Measurements from ENCODE around the gene DEAF1. TPM values are rescaled to one million over a fixed set of nuclear protein-coding genes. Genes with fewer than 3 reads are reported as not detected.

The DEAF1 gene
- total RNA-seq, 4 donors from 2014 or later: 14.8 to 42.4 (median 25.2) TPM

- intact Hi-C loops (cut with DNase I; ENCODE audit: low total_unique reads): no loop called here
- in situ Hi-C loops (cut with MboI; ENCODE audit: low sequenced_read_pairs in 4 of 4): loop anchor here in 3 of 4 donors (25.0 kb wide), 1 partner anchor 160 kb away; the partner anchor contains the start of genes LMNTD2 (in 3 of the 3) and RASSF7 (in 3 of the 3)
- H3K27me3 ChIP-seq: peaks cover 55 to 78% (median 77%) of the 10 kb centered on the region in 3 donors
These were observed 27.4 kb upstream of the DEAF1 start for GRCh38 chr11:722346-722811.

DNA sequence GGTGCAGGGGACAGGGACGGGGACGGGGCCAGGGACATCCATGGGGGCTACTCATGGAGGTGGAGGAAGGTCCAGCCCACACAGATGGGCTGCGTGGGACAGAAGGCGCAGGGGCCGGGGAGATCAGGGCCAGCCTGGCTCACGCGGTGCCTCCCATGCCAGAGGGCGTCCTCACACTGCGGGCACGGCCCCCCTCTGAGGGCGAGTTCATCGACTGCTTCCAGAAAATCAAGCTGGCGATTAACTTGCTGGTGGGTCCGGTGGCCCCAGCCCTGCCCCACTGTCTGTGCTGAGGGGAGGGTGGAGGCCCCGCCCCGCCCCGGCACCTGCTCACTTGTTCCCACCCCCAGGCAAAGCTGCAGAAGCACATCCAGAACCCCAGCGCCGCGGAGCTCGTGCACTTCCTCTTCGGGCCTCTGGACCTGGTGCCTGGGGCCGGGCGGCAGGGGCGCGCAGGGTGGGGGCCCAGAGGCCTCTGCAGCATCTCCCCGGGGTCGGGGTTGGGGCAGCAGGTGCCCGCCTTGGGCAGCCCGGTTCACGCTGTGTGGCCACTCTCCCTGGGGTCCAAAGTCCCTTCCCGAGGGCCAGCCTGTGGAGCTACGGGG lies 26.8 kb upstream of the DEAF1 start:
- DNase-seq (no peak), ATAC-seq (no peak)
- TF ChIP-seq POLR2A (IDR thresholded peaks at IDR 0.05) (no peak), CTCF (IDR thresholded peaks at IDR 0.05 in 4 of 5, conservative IDR thresholded peaks at IDR 0.05 in 1 of 5) (no peak)
- Histone ChIP-seq H3K27me3 (peaks cover 52 to 76% (median 72%) of the 10 kb centered on the region in 3 donors), H3K4me1 (peaks cover 4 to 21% of the 10 kb centered on the region in 2 donors), H3K27ac (no peak overlapping the region), H3K9me3 (no peaks in the 10 kb centered on the region), H3K36me3 (no peaks in the 10 kb centered on the region), H3K4me3 (peak overlapping the region in 1 of 4 donors; percentile 6)
- intact Hi-C loops (cut with DNase I; ENCODE audit: low total_unique reads) (no loop called here), in situ Hi-C loops (cut with MboI; ENCODE audit: low sequenced_read_pairs in 4 of 4) (loop anchor here in 3 of 4 donors (25.0 kb wide), 1 partner anchor 160 kb away; the partner anchor contains the start of genes LMNTD2 (in 3 of the 3) and RASSF7 (in 3 of the 3))

More at GRCh38 chr11:722346-722811, 27.4 kb upstream of the DEAF1 start:
- no peaks in the 10 kb centered on the region for H3K9me3 ChIP-seq
- H3K27ac ChIP-seq: no peak overlapping the region
- TF ChIP-seq POLR2A (IDR thresholded peaks at IDR 0.05) (no peak), CTCF (IDR thresholded peaks at IDR 0.05 in 4 of 5, conservative IDR thresholded peaks at IDR 0.05 in 1 of 5) (no peak)
- ATAC-seq (no peak), DNase-seq (no peak)
- no peak overlapping the region for H3K4me3 ChIP-seq
- H3K36me3 ChIP-seq: no peaks in the 10 kb centered on the region
- peaks cover 4 to 21% of the 10 kb centered on the region in 2 donors for H3K4me1 ChIP-seq

GRCh38 chr11:721247-721740 lies 26.3 kb upstream of the DEAF1 start:
- peak overlapping the region in 1 of 4 donors; percentile 14 for H3K4me3 ChIP-seq
- intact Hi-C loops (cut with DNase I; ENCODE audit: low total_unique reads): no loop called here
- no peaks in the 10 kb centered on the region for H3K36me3 ChIP-seq
- DNase-seq: no peak
- TF ChIP-seq POLR2A (IDR thresholded peaks at IDR 0.05): no peak
- no peak for TF ChIP-seq CTCF (IDR thresholded peaks at IDR 0.05 in 4 of 5, conservative IDR thresholded peaks at IDR 0.05 in 1 of 5)
- H3K9me3 ChIP-seq: no peaks in the 10 kb centered on the region
- no peak for ATAC-seq
- H3K4me1 ChIP-seq: peaks cover 4 to 21% of the 10 kb centered on the region in 2 donors
- no peak overlapping the region for H3K27ac ChIP-seq
- in situ Hi-C loops (cut with MboI; ENCODE audit: low sequenced_read_pairs in 4 of 4): loop anchor here in 3 of 4 donors (25.0 kb wide), 1 partner anchor 159 kb away; the partner anchor contains the start of genes LMNTD2 (in 3 of the 3) and RASSF7 (in 3 of the 3)
- H3K27me3 ChIP-seq: peaks cover 48 to 71% (median 68%) of the 10 kb centered on the region in 3 donors

DNA sequence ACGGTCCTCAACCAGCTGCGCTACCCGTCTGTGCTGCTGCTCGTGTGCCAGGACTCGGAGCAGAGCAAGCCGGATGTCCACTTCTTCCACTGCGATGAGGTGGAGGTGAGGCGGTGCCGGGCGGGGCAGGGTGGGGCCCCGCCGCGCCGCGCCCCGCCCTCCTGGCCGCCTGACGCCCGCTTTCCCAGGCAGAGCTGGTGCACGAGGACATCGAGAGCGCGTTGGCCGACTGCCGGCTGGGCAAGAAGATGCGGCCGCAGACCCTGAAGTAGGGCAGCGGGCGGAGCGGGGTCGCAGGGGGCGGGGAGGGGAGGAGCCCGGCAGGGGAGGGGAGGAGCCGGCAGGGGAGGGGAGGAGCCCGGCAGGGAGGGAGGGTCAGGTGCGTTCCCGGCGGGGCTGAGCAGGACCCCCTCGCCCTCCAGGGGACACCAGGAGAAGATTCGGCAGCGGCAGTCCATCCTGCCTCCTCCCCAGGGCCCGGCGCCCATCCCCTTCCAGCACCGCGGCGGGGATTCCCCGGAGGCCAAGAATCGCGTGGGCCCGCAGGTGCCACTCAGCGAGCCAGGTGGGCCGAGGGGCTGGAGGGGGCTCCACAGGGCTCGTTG lies 25.7 kb upstream of the DEAF1 start:
- Histone ChIP-seq H3K27ac (no peak overlapping the region), H3K36me3 (no peaks in the 10 kb centered on the region), H3K4me1 (peaks cover 4 to 15% of the 10 kb centered on the region in 2 donors), H3K9me3 (no peaks in the 10 kb centered on the region), H3K27me3 (peaks cover 48 to 65% (median 63%) of the 10 kb centered on the region in 3 donors), H3K4me3 (peak overlapping the region in 2 of 4 donors; percentile 14 to 51)
- in situ Hi-C loops (cut with MboI; ENCODE audit: low sequenced_read_pairs in 4 of 4): loop anchor here in 3 of 4 donors (25.0 kb wide), 1 partner anchor 158 kb away; the partner anchor contains the start of genes LMNTD2 (in 3 of the 3) and RASSF7 (in 3 of the 3)
- intact Hi-C loops (cut with DNase I; ENCODE audit: low total_unique reads): no loop called here
- no peak for TF ChIP-seq CTCF (IDR thresholded peaks at IDR 0.05 in 4 of 5, conservative IDR thresholded peaks at IDR 0.05 in 1 of 5)
- TF ChIP-seq POLR2A (IDR thresholded peaks at IDR 0.05): no peak
- ATAC-seq (peak in 1 of 2 donors; percentile 79), DNase-seq (no peak)

Measured in gastrocnemius medialis (tissue), 4 donors.